Measurements from ENCODE around the gene ACOT4. TPM values are rescaled to one million over a fixed set of nuclear protein-coding genes. Genes with fewer than 3 reads are reported as not detected.
A peak's percentile ranks its signal among the peaks of the same experiment; 100 is the strongest.
"Not testable (repeated sequence)": the region's sequence is repeated elsewhere in the genome, so short reads cannot be mapped to it uniquely, and the experiment has no call there.

The ACOT4 gene
- total RNA-seq, 1 experiment from 2014 or later, result 3.5 TPM

DNA sequence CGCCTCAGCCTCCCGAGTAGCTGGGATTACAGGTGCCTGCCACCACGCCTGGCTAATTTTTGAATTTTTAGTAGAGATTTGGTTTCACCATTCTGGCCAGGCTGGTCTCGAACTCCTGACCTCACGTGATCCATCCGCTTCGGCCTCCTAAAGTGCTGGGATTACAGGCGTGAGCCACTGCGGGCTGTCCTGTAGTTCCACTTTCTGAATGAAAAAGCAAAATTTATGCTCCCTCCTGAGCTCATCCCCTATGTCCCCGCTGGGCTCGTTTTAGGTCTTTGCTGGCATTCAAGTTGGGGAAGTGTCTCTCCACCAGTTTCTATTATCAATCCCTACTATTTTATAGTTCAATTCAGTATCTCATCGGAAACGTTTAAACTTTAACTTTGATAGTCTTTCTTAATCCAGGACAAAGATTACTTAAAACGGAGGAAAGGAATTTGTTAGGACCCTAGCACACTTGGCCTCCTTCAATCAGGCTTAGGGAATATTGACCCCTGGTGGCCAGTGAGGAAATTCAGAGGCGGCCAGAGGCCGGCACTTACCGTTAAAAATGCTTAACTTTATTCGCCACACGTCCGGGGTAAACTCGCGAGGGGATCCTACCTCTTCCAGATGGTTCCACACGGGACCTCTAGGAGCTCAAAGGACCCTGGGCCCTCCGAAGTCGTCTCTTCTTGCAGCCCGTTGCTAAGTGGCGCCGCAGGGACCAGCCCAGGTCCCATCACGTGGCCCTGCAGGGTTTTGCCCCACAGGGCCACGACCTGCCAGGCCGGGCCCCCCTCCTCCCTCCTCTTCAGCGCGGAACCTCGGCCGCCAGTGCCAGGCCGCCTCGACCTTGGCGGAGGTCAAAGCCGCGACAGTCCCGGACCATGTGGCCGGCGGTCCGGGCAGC, 41.7 kb downstream of the ACOT4 start:
- DNase-seq (ENCODE audit: low spot score), result peak; percentile 67

DNA sequence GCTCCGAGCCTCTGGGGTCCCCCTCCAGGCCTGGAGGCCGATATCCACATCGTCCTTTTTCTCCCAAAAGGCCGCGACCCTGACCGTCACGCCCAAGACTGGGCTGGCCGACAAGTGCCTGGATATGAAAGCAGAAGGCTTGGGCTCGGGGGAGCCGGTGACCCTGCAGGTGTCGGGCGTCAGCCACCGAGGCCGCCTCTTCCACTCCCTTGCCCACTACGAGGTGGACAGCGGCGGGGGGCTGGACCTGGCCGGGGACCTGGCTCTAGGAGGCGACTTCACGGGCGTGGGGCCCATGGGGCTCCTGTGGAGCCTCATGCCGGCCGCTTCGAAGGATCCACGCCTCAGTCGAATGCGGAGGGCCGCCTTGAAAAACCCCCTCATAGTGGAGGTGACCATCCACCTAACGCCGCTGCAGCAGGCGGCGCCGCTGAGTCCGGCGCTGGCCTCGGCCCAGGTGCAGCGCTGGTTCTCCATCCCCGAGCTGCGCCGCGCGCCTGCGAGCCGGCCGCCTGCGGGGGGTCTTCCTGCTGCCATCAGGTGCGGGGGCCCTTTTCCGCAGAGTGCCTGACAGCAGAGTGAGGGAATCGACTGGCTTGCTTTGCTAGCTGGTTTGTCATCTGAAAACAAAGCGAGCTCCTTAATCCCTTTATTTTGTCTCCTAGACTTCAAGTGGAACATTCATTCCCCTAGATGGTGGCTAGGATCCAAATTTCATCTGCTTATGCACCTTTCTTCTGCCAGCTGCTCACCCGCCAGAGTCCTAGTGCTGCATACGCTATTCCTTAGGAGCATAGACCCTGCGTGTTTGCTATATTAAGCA, 42.5 kb downstream of the ACOT4 start:
- peak; percentile 38 for DNase-seq (ENCODE audit: low spot score)

DNA sequence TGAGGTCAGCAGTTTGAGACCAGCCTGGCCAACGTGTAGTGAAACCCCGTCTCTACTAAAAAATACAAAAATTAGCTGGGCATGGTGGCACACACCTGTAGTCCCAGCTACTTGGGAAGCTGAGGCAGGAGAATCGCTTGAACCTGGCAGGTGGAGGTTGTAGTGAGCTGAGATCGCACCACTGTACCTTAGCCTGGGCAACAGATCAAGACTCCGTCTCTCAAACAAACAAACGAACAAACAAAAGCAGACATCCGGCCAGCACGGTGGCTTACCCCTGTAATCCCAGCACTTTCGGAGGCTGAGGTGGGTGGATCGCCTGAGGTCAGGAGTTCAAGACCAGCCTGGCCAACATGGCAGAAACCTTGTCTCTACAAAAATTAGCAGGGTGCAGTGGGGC, 44.7 kb downstream of the ACOT4 start:
- not testable (repeated sequence) for DNase-seq (ENCODE audit: low spot score)

DNA sequence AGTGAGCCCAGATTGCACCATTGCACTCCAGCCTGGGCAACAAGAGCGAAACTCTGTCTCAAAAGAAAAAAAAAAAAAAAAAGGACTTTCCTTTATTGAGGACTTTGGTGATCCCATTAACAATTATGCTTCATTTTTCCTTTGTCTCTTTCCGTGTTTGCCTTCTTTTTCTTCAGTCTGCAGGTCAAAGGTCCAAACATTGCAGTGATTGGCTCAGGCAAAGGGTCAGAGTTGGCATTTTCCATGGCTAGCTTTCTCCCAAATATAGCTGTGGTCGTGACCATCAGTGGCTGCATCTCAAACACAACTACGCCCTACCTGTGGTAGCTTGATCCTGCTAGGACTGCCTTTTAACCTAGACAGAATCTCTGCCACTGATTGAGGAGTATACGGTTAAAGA, 46.2 kb downstream of the ACOT4 start:
- DNase-seq (ENCODE audit: low spot score), result no peak

DNA sequence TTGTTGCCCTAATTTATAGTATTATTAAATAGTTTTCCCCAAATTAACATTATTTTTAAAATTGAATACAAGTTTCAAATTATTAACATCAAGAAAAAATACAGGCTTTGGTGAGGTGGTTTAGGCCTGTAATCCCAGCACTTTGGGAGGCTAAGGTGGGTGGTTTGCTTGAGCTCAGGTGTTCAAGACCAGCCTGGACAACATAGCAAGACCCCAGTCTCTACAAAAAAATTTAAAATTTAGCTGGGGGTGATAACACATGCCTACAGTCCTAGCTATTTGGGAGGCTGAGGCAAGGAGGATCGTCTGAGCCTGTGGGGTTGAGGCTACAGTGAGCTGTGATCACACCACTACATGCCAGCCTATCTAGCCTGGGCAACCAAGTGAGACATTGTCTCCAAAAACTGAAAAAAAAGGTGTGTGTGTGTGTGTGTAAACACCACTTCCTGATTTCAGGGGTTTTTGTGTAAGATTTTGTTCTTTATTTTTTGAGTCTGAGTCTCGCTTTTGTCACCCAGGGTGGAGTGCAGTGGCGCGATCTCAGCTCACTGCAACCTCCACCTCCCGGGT, 49.2 kb downstream of the ACOT4 start:
- DNase-seq (ENCODE audit: low spot score), result no peak

DNA sequence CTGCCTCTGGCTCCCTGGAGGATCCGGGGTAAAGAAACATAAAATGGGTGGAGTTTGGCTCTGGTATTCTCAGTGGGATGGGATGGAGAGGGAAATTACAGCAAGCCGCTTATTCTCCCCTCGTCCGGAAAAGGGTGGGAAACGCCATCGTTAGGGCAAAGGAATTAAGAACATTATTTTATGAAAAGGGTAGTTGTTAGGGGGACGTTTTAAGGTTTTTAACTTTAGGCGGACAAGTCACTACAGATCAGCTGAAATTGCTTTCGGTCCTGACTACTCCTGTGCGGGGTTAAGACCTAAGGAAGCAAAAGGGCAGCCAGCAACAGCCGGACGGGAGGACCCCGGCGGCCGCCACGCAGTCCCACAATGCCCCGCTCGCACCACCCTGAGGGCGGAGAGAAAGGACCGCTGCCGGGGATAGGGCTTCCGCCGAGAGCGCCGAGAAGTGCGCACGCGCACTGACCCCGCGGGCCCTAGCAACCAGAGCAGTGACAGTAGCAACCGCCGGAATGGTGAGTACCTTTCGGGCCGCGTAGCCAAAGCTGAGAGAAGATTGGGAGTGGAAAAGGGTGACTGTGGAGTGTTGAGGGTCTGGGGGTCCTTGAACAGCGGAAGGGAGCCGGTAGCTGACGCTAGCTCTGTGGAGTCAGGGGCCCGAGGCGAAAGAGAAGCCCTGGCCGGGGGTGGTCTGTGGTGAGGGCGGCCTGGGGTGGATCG, 53.0 kb downstream of the ACOT4 start, which contains the start of gene DNAL1:
Gene DNAL1, plus strand, starts transcription at position 456 of the 717 bp plus-strand sequence. Its CDS starts 54 bp downstream, at position 510.
- DNase-seq (ENCODE audit: low spot score), result peak; percentile 91

DNA sequence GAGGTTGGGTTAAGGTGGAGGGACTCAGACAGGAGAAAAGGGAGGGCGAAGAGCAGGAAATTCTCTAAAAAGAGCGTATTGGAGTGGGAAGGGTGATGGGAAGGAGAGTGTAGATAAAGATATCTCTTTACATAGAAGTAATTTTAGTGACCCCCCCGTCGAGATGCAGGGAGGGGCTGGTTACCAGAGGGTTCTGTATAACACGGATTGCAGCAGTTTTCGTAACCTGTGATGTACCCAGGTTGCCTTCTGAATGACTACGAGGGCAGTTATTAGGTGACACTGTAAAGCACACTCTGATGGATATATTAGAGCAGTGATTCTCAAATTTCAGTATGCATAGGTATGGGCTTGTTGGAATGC, 53.6 kb downstream of the ACOT4 start:
- no peak for DNase-seq (ENCODE audit: low spot score)

Other genes starting within 250 kb of the ACOT4 start
- 19.6 and 19.9 TPM in 2 replicates for gene NUMB, start 133.3 kb upstream of the ACOT4 start, total RNA-seq (2014; rRNA removed; shearing (Covaris generic))
- gene RIOX1, start 100.9 kb upstream of the ACOT4 start, total RNA-seq (2014; rRNA removed; shearing (Covaris generic)), result 17.9 and 23.3 TPM in 2 replicates
- 4.0 and 4.1 TPM in 2 replicates for gene ACOT1, start 54.7 kb upstream of the ACOT4 start, total RNA-seq (2014; rRNA removed; shearing (Covaris generic))
- gene HEATR4, start 32.9 kb upstream of the ACOT4 start, total RNA-seq (2014; rRNA removed; shearing (Covaris generic)), result 0.10 TPM in 1 of 2 replicates, not detected in the other
- 18.3 and 19.2 TPM in 2 replicates for gene ACOT2, start 22.7 kb upstream of the ACOT4 start, total RNA-seq (2014; rRNA removed; shearing (Covaris generic))
- not detected in 2 replicates for gene ACOT6, start 20.6 kb downstream of the ACOT4 start, total RNA-seq (2014; rRNA removed; shearing (Covaris generic))
- 1.1 and 3.2 TPM in 2 replicates for gene DNAL1, start 53.1 kb downstream of the ACOT4 start, total RNA-seq (2014; rRNA removed; shearing (Covaris generic))
- gene PNMA1, start 122.5 kb downstream of the ACOT4 start, total RNA-seq (2014; rRNA removed; shearing (Covaris generic)), result 6.3 and 7.5 TPM in 2 replicates